IMR-90 (cell line): ENCODE results near the gene DMXL2. TPM values are rescaled to one million over a fixed set of nuclear protein-coding genes. Genes with fewer than 3 reads are reported as not detected.

Source experiments
- ATAC-seq: fragments of 200-7000 bp; cut with Tn5 transposase; 2 replicates; pipeline ENCODE4 v1.9.1; 2020; ENCODE audit warnings: low read depth, mild to moderate bottlenecking, moderate library complexity
- BruUV-seq: library from RNA; stranded (reverse); fragments of 400-500 nt; replicated peaks from 2 replicates; lab custom pipeline; 2021; lab: Mats Ljungman, UMichigan
- CTCF ChIA-PET: fragments of 300-600 bp; formaldehyde crosslinking; extraction: SDS; loops from one replicate; lab custom pipeline; 2021; ENCODE audit warnings: antibody characterized with exemption; lab: Yijun Ruan, JAX
- POLR2A ChIA-PET: fragments of 300-600 bp; sonication (Branson Sonifier 250); formaldehyde crosslinking; loops from one replicate; lab custom pipeline; 2022; ENCODE audit warnings: antibody characterized with exemption; ENCODE audit not compliant: unreplicated experiment; lab: Charles Lee
- DNase-seq: peaks from one replicate; pipeline ENCODE4 v3.0.0; 2013
- H2AFZ ChIP-seq: replicated peaks from 2 replicates; pipeline ENCODE3; 2013; ENCODE audit warnings: low read length, mild to moderate bottlenecking; ENCODE audit not compliant: poor library complexity
- H2AK5ac ChIP-seq: 2 replicates; pipeline ENCODE4 v1.6.1; 2013; ENCODE audit warnings: low read depth, low read length, inconsistent platforms
- H2AK9ac ChIP-seq: replicated peaks from 2 replicates; pipeline ENCODE3; 2013; ENCODE audit warnings: mild to moderate bottlenecking, low read depth, low read length, moderate library complexity; ENCODE audit not compliant: poor library complexity
- H2BK120ac ChIP-seq: 2 replicates; pipeline ENCODE4 v1.6.1; 2013; ENCODE audit warnings: low read depth, low read length, inconsistent platforms
- H2BK15ac ChIP-seq: 3 replicates; pipeline ENCODE4 v1.6.1; 2013; ENCODE audit warnings: low read depth, low read length, inconsistent platforms
- H2BK20ac ChIP-seq: 2 replicates; pipeline ENCODE4 v1.6.1; 2013; ENCODE audit warnings: low read depth, mild to moderate bottlenecking, inconsistent platforms, low read length, moderate library complexity
- H2BK5ac ChIP-seq: 2 replicates; pipeline ENCODE4 v1.6.1; 2013; ENCODE audit warnings: mild to moderate bottlenecking, low read depth, low read length, inconsistent platforms; ENCODE audit not compliant: poor library complexity, severe bottlenecking
- H3K14ac ChIP-seq: replicated peaks from 2 replicates; pipeline ENCODE4 v1.6.1; 2013; ENCODE audit warnings: low read depth, low read length, inconsistent platforms
- H3K18ac ChIP-seq: 2 replicates; pipeline ENCODE4 v1.6.1; 2013; ENCODE audit warnings: low read depth, low read length, control low read depth
- H3K23ac ChIP-seq: 2 replicates; pipeline ENCODE4 v1.6.1; 2013; ENCODE audit warnings: low read depth, low read length, inconsistent platforms
- H3K27ac ChIP-seq: 2 replicates; pipeline ENCODE4 v1.5.1; 2013; ENCODE audit warnings: mild to moderate bottlenecking, control low read depth, low read length; ENCODE audit not compliant: insufficient read depth
- H3K27me3 ChIP-seq: 2 replicates; pipeline ENCODE4 v1.6.1; 2013; ENCODE audit warnings: low read length; ENCODE audit not compliant: control insufficient read depth, insufficient read depth
- H3K36me3 ChIP-seq: 2 replicates; pipeline ENCODE4 v1.6.1; 2013; ENCODE audit warnings: low read length, mixed read lengths; ENCODE audit not compliant: control insufficient read depth, insufficient read depth
- H3K4ac ChIP-seq: 2 replicates; pipeline ENCODE4 v1.6.1; 2013; ENCODE audit warnings: low read depth, low read length, inconsistent platforms
- H3K4me1 ChIP-seq: 2 replicates; pipeline ENCODE4 v1.6.1; 2013; ENCODE audit warnings: low read length, mixed read lengths; ENCODE audit not compliant: control insufficient read depth, insufficient read depth
- H3K4me2 ChIP-seq: 2 replicates; pipeline ENCODE4 v1.6.1; 2013; ENCODE audit warnings: low read depth, mild to moderate bottlenecking, control low read depth, low read length, moderate library complexity
- H3K4me3 ChIP-seq: 2 replicates; pipeline ENCODE4 v1.5.1; 2013; ENCODE audit warnings: low read depth, mild to moderate bottlenecking, control low read depth, low read length, moderate library complexity; ENCODE audit not compliant: insufficient read depth
- H3K56ac ChIP-seq: 2 replicates; pipeline ENCODE4 v1.6.1; 2013; ENCODE audit warnings: low read length, inconsistent platforms; ENCODE audit not compliant: insufficient read depth; ENCODE audit errors: extremely low read depth
- H3K79me1 ChIP-seq, 2 experiments: 2 replicates each; pipeline ENCODE4 v1.6.1; 2013; ENCODE audit warnings: low read length in 2 of 2, inconsistent platforms in 1 of 2, low read depth in 1 of 2
- H3K9ac ChIP-seq: 2 replicates; pipeline ENCODE4 v1.6.1; 2013; ENCODE audit warnings: low read depth, low read length, control low read depth
- H3K9me1 ChIP-seq: 2 replicates; pipeline ENCODE4 v1.6.1; 2013; ENCODE audit warnings: low read length, inconsistent platforms; ENCODE audit not compliant: insufficient read depth
- H3K9me3 ChIP-seq: 2 replicates; pipeline ENCODE4 v1.6.1; 2013; ENCODE audit warnings: low read length; ENCODE audit not compliant: control insufficient read depth, insufficient read depth
- H4K20me1 ChIP-seq: 2 replicates; pipeline ENCODE4 v1.6.1; 2013; ENCODE audit warnings: low read length, inconsistent platforms; ENCODE audit not compliant: insufficient read depth
- H4K5ac ChIP-seq: 2 replicates; pipeline ENCODE4 v1.6.1; 2013; ENCODE audit warnings: mild to moderate bottlenecking, low read depth, low read length, control low read depth
- H4K8ac ChIP-seq, 2 experiments: 2 replicates each; pipeline ENCODE4 v1.6.1; 2013; ENCODE audit warnings: low read depth in 2 of 2, low read length in 2 of 2, control low read depth in 1 of 2, inconsistent platforms in 1 of 2
- H4K91ac ChIP-seq: 2 replicates; pipeline ENCODE4 v1.6.1; 2013; ENCODE audit warnings: low read depth, low read length, inconsistent platforms; ENCODE audit not compliant: insufficient read depth
- BHLHE40 ChIP-seq: fragments of 150-350 bp; IDR thresholded peaks from 2 replicates; pipeline ENCODE4 v1.6.1; 2016; ENCODE audit warnings: mild to moderate bottlenecking, low read depth, low read length
- CEBPB ChIP-seq: IDR thresholded peaks from 2 replicates; pipeline ENCODE4 v1.6.1; 2012; ENCODE audit warnings: low read depth, low read length, improper control_type of control experiment
- CHD1 ChIP-seq: IDR thresholded peaks from 2 replicates; pipeline ENCODE4 v1.6.1; 2012; ENCODE audit warnings: low read depth, low read length, improper control_type of control experiment
- FOS ChIP-seq: fragments of 150-350 bp; IDR thresholded peaks from 2 replicates; pipeline ENCODE4 v1.6.1; 2016; ENCODE audit warnings: low read depth, low read length
- MAFK ChIP-seq: IDR thresholded peaks from 2 replicates; pipeline ENCODE4 v1.6.1; 2012; ENCODE audit warnings: low read depth, low read length, improper control_type of control experiment
- MAZ ChIP-seq: IDR thresholded peaks from 2 replicates; pipeline ENCODE4 v1.6.1; 2012; ENCODE audit warnings: low read depth, mild to moderate bottlenecking, low read length, improper control_type of control experiment, moderate library complexity, borderline replicate concordance
- MXI1 ChIP-seq: IDR thresholded peaks from 2 replicates; pipeline ENCODE4 v1.6.1; 2012; ENCODE audit warnings: low read depth, mild to moderate bottlenecking, low read length, moderate library complexity, borderline replicate concordance
- NFE2L2 ChIP-seq: fragments of 150-350 bp; IDR thresholded peaks from 2 replicates; pipeline ENCODE4 v1.6.1; 2016; ENCODE audit warnings: low read depth, mild to moderate bottlenecking, low read length
- POLR2A ChIP-seq: IDR thresholded peaks from 2 replicates; pipeline ENCODE4 v1.6.1; 2012; ENCODE audit warnings: mild to moderate bottlenecking, low read depth, low read length
- RAD21 ChIP-seq: IDR thresholded peaks from 2 replicates; pipeline ENCODE4 v1.6.1; 2012; ENCODE audit warnings: low read length, improper control_type of control experiment
- RCOR1 ChIP-seq: IDR thresholded peaks from 2 replicates; pipeline ENCODE4 v1.6.1; 2012; ENCODE audit warnings: mild to moderate bottlenecking, low read length, improper control_type of control experiment; ENCODE audit not compliant: insufficient replicate concordance
- SMC3 ChIP-seq: fragments of 150-350 bp; IDR thresholded peaks from 2 replicates; pipeline ENCODE4 v1.6.1; 2016; ENCODE audit warnings: low read depth, mild to moderate bottlenecking, antibody characterized with exemption, low read length, moderate library complexity
- WGBS, 2 experiments: methylation state at CpG; one replicate each; pipeline versions ENCODE4 v1.1.5 to v1.1.7; 2013; ENCODE audit warnings: missing lambda C conversion rate in 2 of 2; ENCODE audit not compliant: insufficient read length in 1 of 2; ENCODE audit errors: extremely low coverage in 2 of 2; 5-methylcytosine and 5-hydroxymethylcytosine counted together
- dilution Hi-C: fragments of 300-500 bp; cut with HindIII; formaldehyde crosslinking; loops from one replicate; pipeline ENCODE4 v1.14.3; 2018; ENCODE audit warnings: low sequenced_read_pairs; ENCODE audit not compliant: unreplicated experiment
- in situ Hi-C: fragments of 300-500 bp; cut with MboI; formaldehyde crosslinking; loops from 3 replicates; pipeline ENCODE4 v1.14.3; 2019; ENCODE audit warnings: low sequenced_read_pairs, inconsistent platforms, mixed read lengths
- intact Hi-C: fragments of 100-400 bp; cut with micrococcal nuclease; formaldehyde crosslinking; loops from 2 replicates; pipeline ENCODE4 v1.10.0; 2022
- polyA plus RNA-seq, 3 experiments: library from polyadenylated mRNA; depleted of rRNA; stranded (reverse); fragments of >200 nt; gene quantifications; 2 replicates each; pipeline ENCODE4 v1.2.3, GENCODE V29; 2012; ENCODE audit warnings: low replicate concordance in 1 of 3
- total RNA-seq: library from RNA; depleted of rRNA; stranded (reverse); fragments of >200 nt; gene quantifications from 2 replicates; pipeline ENCODE4 v1.2.3, GENCODE V29; 2012
- TF ChIP-seq, protein P1 (sequence below): fragments of 150-350 bp; IDR thresholded peaks from 2 replicates; pipeline ENCODE4 v1.6.1; 2017; ENCODE audit warnings: mild to moderate bottlenecking, antibody characterized with exemption, low read length, low read depth
- TF ChIP-seq, protein P2 (sequence below): fragments of 150-350 bp; IDR thresholded peaks from 2 replicates; pipeline ENCODE4 v1.6.1; 2016; ENCODE audit warnings: low read depth, mild to moderate bottlenecking, low read length, moderate library complexity, borderline replicate concordance
- TF ChIP-seq, protein P3 (sequence below): conservative IDR thresholded peaks from 2 replicates; pipeline ENCODE4 v1.5.1; 2012; ENCODE audit warnings: mild to moderate bottlenecking, low read depth, low read length, improper control_type of control experiment

The DMXL2 gene
- total and polyA plus RNA-seq, 2 of the 4 experiments (the other 2 are of a cell fraction): 9.7 to 21.9 TPM

DNA sequence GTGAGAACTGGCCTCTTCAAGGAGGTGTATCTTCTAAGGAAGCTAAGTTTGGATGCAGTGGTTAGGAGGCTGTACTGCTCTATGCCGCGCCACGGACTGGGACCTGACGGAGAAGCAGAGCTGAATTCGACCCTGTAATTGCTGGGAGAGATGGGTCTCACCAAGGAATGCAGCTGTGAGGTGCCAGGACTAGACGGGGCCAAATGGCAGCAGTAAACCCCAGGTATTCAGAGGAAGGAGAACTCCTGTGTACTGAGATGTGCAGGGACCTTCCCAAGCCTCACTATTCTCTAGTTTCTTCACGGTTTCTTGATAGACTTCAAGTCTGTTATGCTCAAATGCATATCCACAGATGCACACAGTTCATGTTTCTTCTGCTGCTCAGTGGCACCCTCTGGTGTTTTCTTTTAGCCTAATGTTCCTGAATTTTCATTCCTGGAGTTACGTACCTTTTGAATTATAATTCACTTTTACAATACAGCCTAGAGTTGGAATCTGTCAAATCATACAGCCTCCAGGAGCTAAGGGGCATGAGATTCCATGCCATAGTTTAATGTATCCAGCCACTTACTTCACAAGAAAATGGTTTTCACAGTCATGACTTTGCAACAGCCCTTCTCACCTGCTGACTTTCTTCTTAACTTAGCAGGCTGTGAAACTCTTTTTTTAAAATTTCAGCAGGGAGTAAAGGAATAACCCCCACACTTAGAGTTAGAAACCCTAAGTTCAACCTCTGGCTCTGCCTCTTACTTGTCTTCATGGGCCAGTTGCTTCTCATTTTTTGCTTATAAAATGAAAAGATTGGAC is 219.3 kb downstream of the DMXL2 start:
- POLR2A ChIA-PET: no interaction called here
- no TSS peak for BruUV-seq
- TF ChIP-seq, protein P1, sequence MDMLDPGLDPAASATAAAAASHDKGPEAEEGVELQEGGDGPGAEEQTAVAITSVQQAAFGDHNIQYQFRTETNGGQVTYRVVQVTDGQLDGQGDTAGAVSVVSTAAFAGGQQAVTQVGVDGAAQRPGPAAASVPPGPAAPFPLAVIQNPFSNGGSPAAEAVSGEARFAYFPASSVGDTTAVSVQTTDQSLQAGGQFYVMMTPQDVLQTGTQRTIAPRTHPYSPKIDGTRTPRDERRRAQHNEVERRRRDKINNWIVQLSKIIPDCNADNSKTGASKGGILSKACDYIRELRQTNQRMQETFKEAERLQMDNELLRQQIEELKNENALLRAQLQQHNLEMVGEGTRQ: no peak
- TF ChIP-seq POLR2A: no peak
- no peak for TF ChIP-seq CEBPB
- TF ChIP-seq, protein P2, sequence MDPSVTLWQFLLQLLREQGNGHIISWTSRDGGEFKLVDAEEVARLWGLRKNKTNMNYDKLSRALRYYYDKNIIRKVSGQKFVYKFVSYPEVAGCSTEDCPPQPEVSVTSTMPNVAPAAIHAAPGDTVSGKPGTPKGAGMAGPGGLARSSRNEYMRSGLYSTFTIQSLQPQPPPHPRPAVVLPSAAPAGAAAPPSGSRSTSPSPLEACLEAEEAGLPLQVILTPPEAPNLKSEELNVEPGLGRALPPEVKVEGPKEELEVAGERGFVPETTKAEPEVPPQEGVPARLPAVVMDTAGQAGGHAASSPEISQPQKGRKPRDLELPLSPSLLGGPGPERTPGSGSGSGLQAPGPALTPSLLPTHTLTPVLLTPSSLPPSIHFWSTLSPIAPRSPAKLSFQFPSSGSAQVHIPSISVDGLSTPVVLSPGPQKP: no peak
- TF ChIP-seq, protein P3, sequence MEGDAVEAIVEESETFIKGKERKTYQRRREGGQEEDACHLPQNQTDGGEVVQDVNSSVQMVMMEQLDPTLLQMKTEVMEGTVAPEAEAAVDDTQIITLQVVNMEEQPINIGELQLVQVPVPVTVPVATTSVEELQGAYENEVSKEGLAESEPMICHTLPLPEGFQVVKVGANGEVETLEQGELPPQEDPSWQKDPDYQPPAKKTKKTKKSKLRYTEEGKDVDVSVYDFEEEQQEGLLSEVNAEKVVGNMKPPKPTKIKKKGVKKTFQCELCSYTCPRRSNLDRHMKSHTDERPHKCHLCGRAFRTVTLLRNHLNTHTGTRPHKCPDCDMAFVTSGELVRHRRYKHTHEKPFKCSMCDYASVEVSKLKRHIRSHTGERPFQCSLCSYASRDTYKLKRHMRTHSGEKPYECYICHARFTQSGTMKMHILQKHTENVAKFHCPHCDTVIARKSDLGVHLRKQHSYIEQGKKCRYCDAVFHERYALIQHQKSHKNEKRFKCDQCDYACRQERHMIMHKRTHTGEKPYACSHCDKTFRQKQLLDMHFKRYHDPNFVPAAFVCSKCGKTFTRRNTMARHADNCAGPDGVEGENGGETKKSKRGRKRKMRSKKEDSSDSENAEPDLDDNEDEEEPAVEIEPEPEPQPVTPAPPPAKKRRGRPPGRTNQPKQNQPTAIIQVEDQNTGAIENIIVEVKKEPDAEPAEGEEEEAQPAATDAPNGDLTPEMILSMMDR: peak; percentile 67
- no peak for TF ChIP-seq MXI1
- TF ChIP-seq RCOR1: no peak
- no peak for TF ChIP-seq MAZ
- peak; percentile 59 for TF ChIP-seq RAD21
- no peak for TF ChIP-seq BHLHE40
- TF ChIP-seq NFE2L2: no peak
- TF ChIP-seq MAFK: no peak
- TF ChIP-seq SMC3: peak; percentile 54
- TF ChIP-seq FOS: no peak
- no peak for TF ChIP-seq CHD1

More for the DNA sequence above, 219.3 kb downstream of the DMXL2 start:
- dilution Hi-C loops (no loop called here), intact Hi-C loops (loop anchor here (1.0 to 2.0 kb wide), 3 partner anchors 122 to 270 kb away; no protein-coding TSS in a partner anchor), in situ Hi-C loops (no loop called here)
- no peak overlapping the region for H4K91ac ChIP-seq
- H3K9ac ChIP-seq: no peak overlapping the region
- no peaks in the 10 kb centered on the region for H4K20me1 ChIP-seq
- H2BK15ac ChIP-seq: no peak overlapping the region
- 87% methylated on average over 3 of the region's 8 CpGs; no CpG with 5 or more reads in 1 of the 2 experiments for WGBS, 2 experiments
- peak overlapping the region; percentile 20 for H2AK9ac ChIP-seq
- no peak overlapping the region for H2AFZ ChIP-seq
- H3K4me2 ChIP-seq: no peak overlapping the region
- peak; percentile 67 for ATAC-seq
- CTCF ChIA-PET: interaction anchor here (0.7 to 3.1 kb wide), 7 partner anchors 8 to 1445 kb away, joined by 3 to 12 read pairs (median 4); no protein-coding TSS in a partner anchor
- H4K8ac ChIP-seq: no peak overlapping the region
- H2BK20ac ChIP-seq: no peak overlapping the region
- H3K18ac ChIP-seq: no peak overlapping the region
- H3K9me3 ChIP-seq: no peaks in the 10 kb centered on the region
- no peak overlapping the region for H3K4ac ChIP-seq
- H2BK5ac ChIP-seq: no peak overlapping the region
- no peak overlapping the region for H2AK5ac ChIP-seq
- peaks cover 40% of the 10 kb centered on the region for H3K27me3 ChIP-seq
- H3K9me1 ChIP-seq: no peaks in the 10 kb centered on the region; the same call in 1 of the 2 replicates
- no peak overlapping the region for H3K14ac ChIP-seq
- H4K5ac ChIP-seq: no peak overlapping the region
- no peak overlapping the region for H3K56ac ChIP-seq
- H3K36me3 ChIP-seq: no peaks in the 10 kb centered on the region
- H2BK120ac ChIP-seq: no peak overlapping the region
- H3K79me1 ChIP-seq: no peaks in the 10 kb centered on the region
- no peak overlapping the region for H3K27ac ChIP-seq
- no peaks in the 10 kb centered on the region for H3K4me1 ChIP-seq
- peak; percentile 49 for DNase-seq
- H3K23ac ChIP-seq: no peak overlapping the region
- no peak overlapping the region for H3K4me3 ChIP-seq
